Progenitor cell of endocrine pancreas (in vitro differentiated cells): ENCODE results near the gene UGT1A4. TPM values are rescaled to one million over a fixed set of nuclear protein-coding genes. Genes with fewer than 3 reads are reported as not detected.

Experiments
- DNase-seq: peaks from one replicate; pipeline ENCODE4 v3.0.0; 2021; ENCODE audit warnings: low spot score; ENCODE audit not compliant: unreplicated experiment
- H3K27ac Mint-ChIP-seq: 2 replicates; pipeline ENCODE4 v1.8.0; 2021; ENCODE audit warnings: mild to moderate bottlenecking, moderate library complexity, mixed read lengths
- H3K27me3 Mint-ChIP-seq: 2 replicates; pipeline ENCODE4 v1.8.0; 2021; ENCODE audit warnings: mixed read lengths
- H3K36me3 Mint-ChIP-seq: 2 replicates; pipeline ENCODE4 v1.8.0; 2022; ENCODE audit warnings: mixed read lengths; ENCODE audit not compliant: insufficient read depth
- H3K4me1 Mint-ChIP-seq: 2 replicates; pipeline ENCODE4 v1.8.0; 2021; ENCODE audit warnings: low read depth, mixed read lengths
- H3K4me3 Mint-ChIP-seq: 2 replicates; pipeline ENCODE4 v1.8.0; 2021; ENCODE audit warnings: low read depth, mild to moderate bottlenecking, moderate library complexity, mixed read lengths
- H3K9me3 Mint-ChIP-seq: 2 replicates; pipeline ENCODE4 v1.8.0; 2021; ENCODE audit warnings: low read depth, mixed read lengths
- total RNA-seq: library from RNA; stranded (reverse); gene quantifications from 2 replicates; pipeline ENCODE4 v1.2.1, GENCODE V29; 2021
- TF ChIP-seq, protein P1 (sequence below): fragments of 200-600 bp; sonication (generic); IDR thresholded peaks from one replicate; pipeline ENCODE4 v1.5.0; 2021; ENCODE audit warnings: antibody characterized with exemption, mild to moderate bottlenecking; ENCODE audit not compliant: unreplicated experiment

Gene UGT1A4
- total RNA-seq, 1 donor from 2014 or later = not detected

DNA sequence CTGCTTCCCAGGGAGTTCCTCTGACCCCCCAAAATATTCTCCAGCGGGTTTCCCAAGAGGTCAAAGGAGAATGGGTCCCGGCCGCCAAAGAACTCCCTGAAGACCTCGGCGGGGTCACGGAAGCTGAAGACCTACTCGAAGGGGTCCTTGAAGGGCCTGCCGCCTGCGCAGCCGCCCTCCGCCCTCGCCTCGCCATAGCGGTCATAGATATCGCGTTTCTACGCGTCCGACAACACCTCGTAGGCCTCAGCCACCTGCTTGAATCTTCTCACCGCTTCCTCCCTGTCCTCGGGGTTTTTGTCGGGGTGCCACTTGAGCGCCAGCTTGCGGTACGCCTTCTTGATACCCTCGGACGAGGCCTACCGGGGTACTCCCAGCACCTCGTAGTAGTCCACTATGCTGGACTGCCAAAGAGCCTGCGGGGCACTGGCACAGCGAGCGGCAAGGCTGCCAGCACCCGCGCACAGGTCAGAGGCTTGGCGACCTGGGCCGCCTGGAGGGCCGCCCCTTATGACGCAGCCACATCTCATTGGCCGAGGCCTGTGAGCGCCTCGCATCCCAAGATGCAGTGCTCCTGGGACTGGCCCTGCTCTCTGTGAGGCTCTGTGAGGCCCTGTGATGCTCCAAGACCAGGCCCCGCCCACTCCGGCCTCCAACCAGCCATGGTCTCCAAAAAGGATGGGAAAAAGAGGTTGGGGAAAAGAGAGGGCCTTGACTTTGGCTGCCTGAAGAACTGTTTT is 36.5 kb downstream of the UGT1A4 start:
- Mint-ChIP-seq H3K27ac (no peak overlapping the region), H3K36me3 (peaks cover 1% of the 10 kb centered on the region), H3K4me3 (no peak overlapping the region), H3K4me1 (peaks cover 4% of the 10 kb centered on the region), H3K27me3 (no peaks in the 10 kb centered on the region), H3K9me3 (peaks cover 24% of the 10 kb centered on the region)
- no peak for DNase-seq
- TF ChIP-seq, protein P1, sequence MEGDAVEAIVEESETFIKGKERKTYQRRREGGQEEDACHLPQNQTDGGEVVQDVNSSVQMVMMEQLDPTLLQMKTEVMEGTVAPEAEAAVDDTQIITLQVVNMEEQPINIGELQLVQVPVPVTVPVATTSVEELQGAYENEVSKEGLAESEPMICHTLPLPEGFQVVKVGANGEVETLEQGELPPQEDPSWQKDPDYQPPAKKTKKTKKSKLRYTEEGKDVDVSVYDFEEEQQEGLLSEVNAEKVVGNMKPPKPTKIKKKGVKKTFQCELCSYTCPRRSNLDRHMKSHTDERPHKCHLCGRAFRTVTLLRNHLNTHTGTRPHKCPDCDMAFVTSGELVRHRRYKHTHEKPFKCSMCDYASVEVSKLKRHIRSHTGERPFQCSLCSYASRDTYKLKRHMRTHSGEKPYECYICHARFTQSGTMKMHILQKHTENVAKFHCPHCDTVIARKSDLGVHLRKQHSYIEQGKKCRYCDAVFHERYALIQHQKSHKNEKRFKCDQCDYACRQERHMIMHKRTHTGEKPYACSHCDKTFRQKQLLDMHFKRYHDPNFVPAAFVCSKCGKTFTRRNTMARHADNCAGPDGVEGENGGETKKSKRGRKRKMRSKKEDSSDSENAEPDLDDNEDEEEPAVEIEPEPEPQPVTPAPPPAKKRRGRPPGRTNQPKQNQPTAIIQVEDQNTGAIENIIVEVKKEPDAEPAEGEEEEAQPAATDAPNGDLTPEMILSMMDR = no peak

DNA sequence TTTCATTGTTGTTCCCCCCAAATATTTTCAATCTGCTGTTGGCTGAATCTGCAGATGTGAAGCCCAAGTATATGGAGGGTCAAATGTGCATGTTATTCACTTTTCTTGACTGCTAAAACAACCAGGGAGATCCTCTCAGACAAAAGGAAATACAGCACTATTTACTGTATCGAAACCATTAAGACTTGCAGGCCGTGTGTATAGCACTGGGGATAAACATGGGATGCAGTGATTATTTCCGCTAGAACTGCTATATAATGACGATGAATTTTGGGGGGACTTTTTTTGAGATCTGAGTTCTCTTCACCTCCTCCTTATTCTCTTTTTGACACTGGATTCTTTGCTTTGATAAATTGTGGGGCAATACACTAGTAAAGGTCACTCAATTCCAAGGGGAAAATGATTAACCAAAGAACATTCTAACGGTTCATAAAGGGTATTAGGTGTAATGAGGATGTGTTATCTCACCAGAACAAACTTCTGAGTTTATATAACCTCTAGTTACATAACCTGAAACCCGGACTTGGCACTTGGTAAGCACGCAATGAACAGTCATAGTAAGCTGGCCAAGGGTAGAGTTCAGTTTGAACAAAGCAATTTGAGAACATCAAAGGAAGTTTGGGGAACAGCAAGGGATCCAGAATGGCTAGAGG is 38.0 kb downstream of the UGT1A4 start:
- DNase-seq = no peak
- peaks cover 13% of the 10 kb centered on the region for H3K9me3 Mint-ChIP-seq
- no peak overlapping the region for H3K4me3 Mint-ChIP-seq
- TF ChIP-seq, protein P1 = no peak
- no peak overlapping the region for H3K27ac Mint-ChIP-seq
- no peaks in the 10 kb centered on the region for H3K27me3 Mint-ChIP-seq
- H3K36me3 Mint-ChIP-seq = no peaks in the 10 kb centered on the region
- peaks cover 4% of the 10 kb centered on the region for H3K4me1 Mint-ChIP-seq

DNA sequence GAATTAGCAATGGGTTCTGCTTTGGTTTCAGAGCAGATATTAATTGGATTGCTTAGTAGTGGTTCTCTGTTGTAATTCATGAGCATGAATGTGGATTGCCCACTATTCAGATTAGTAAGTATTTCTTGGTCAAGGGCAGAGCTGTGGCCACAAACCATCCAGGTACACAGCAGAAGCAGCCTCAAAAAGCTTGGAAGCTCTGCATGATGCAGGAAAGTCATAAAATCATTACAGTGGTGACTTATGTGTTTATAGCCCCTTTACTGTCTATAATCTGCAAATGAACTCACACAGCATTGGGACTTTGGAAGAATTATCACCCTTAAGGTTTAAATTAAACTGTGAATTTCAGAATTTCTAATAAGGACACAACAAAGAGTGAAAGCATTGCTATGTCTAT is 39.6 kb downstream of the UGT1A4 start:
- TF ChIP-seq, protein P1 = no peak
- H3K27ac Mint-ChIP-seq = no peak overlapping the region
- H3K27me3 Mint-ChIP-seq = no peaks in the 10 kb centered on the region
- peaks cover 6% of the 10 kb centered on the region for H3K4me1 Mint-ChIP-seq
- peaks cover 3% of the 10 kb centered on the region for H3K9me3 Mint-ChIP-seq
- H3K4me3 Mint-ChIP-seq = no peak overlapping the region
- H3K36me3 Mint-ChIP-seq = no peaks in the 10 kb centered on the region
- DNase-seq = no peak

DNA sequence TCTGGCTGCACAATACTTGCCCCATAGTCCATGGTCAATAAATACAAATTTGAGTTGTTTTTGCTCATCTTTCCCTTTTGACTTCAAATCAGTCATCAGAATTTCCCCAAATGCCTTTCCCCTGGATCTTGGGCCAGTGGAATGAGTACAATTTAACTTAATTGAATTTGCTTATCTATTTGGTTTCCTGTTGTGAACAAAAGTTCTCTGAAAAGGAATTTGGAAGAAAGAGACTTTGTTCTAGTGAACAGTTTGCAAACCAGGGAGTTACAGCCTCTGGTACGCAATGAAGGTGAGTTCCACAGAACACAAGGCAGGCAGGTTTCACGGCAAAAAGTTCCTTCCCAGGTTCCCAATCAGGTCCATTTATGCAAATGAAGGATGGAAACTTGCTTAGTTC is 40.3 kb downstream of the UGT1A4 start:
- Mint-ChIP-seq H3K27ac (no peak overlapping the region), H3K4me3 (no peak overlapping the region), H3K27me3 (peaks cover 3% of the 10 kb centered on the region), H3K9me3 (peaks cover 3% of the 10 kb centered on the region), H3K36me3 (no peaks in the 10 kb centered on the region), H3K4me1 (peaks cover 6% of the 10 kb centered on the region)
- no peak for DNase-seq
- TF ChIP-seq, protein P1 = no peak

DNA sequence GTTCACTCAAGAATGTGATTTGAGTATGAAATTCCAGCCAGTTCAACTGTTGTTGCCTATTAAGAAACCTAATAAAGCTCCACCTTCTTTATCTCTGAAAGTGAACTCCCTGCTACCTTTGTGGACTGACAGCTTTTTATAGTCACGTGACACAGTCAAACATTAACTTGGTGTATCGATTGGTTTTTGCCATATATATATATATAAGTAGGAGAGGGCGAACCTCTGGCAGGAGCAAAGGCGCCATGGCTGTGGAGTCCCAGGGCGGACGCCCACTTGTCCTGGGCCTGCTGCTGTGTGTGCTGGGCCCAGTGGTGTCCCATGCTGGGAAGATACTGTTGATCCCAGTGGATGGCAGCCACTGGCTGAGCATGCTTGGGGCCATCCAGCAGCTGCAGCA is 41.5 kb downstream of the UGT1A4 start, which contains the start of gene UGT1A1:
Gene UGT1A1, plus strand, starts transcription at position 228 of the 400 bp plus-strand sequence. Its CDS starts 18 bp downstream, at position 246.
- Mint-ChIP-seq H3K27me3 (peaks cover 11% of the 10 kb centered on the region), H3K27ac (no peak within 1 kb of the TSS), H3K4me1 (peaks cover 6% of the 10 kb centered on the region), H3K9me3 (no peaks in the 10 kb centered on the region), H3K36me3 (no peaks in the 10 kb centered on the region), H3K4me3 (no peak within 1 kb of the TSS)
- DNase-seq = no peak
- TF ChIP-seq, protein P1 = no peak
